GM18909 (cell line): ENCODE data around the gene STN1.

Experiments
- ATAC-seq: cut with Tn5 transposase; IDR thresholded peaks from one replicate; pipeline ENCODE4 v1.9.1; 2021; ENCODE audit warnings: mild to moderate bottlenecking; ENCODE audit not compliant: unreplicated experiment, poor library complexity

Gene STN1

DNA sequence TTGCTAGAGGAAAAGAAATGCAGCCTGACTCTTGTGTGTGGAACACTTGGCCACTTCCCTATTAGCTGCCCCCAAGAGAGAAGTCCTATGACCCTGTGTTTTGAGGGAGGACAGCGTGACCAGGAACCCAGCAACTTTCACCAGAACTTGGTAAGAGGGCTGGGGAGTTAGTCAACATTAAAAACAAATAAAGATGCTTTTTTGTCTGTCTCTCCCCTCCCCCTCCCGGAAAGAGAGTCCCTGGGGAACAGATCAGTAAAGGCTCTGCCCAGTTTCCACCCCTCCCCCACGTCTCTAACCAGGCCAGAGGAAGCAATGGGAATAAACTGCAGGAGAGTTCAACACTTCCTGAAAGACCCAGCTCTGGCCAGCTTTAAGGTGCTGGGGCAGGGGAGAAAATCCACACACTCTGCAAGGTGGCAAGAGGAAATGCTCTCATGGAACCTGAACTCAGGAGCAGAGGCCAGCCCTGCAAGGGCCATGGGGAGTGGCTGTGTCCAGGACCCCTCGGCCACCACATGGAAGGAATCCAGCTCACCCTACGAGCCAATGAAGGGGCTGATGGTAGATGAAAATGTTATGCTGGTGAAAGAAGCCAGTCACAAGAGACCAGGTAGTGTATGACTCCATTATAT, 84.1 kb downstream of the STN1 start:
- no peak for ATAC-seq

DNA sequence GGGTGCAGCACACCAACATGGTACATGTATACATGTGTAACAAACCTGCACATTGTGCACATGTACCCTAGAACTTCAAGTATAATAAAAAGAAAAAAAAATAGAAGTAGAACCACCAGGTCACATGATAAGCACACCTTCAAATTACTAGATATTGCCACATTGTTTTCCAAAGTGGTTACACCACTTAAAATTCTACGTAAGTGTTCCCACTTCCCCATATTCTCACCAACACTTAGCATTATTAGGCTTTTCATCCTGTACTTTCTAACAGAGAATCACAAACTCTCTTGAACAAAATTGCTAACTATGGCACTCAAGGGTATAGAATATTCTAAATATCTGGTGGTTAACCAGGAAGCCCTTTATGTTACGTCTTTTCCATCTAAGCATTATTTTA, 85.2 kb downstream of the STN1 start:
- no peak for ATAC-seq
